22Rv1 (cell line): ENCODE data around the gene GPR141.

Experiments used
- H3K27ac ChIP-seq: fragments of 450-650 bp; 2 replicates; pipeline ENCODE4 v1.5.1; 2017
- ZFX ChIP-seq: fragments of 450-650 bp; IDR thresholded peaks from 2 replicates; pipeline ENCODE4 v1.6.1; 2017; ENCODE audit warnings: antibody characterized with exemption, borderline replicate concordance
- TF ChIP-seq, protein P1 (sequence below): fragments of 450-650 bp; IDR thresholded peaks from 2 replicates; pipeline ENCODE4 v1.5.1; 2017; ENCODE audit warnings: mild to moderate bottlenecking

GPR141 gene

DNA sequence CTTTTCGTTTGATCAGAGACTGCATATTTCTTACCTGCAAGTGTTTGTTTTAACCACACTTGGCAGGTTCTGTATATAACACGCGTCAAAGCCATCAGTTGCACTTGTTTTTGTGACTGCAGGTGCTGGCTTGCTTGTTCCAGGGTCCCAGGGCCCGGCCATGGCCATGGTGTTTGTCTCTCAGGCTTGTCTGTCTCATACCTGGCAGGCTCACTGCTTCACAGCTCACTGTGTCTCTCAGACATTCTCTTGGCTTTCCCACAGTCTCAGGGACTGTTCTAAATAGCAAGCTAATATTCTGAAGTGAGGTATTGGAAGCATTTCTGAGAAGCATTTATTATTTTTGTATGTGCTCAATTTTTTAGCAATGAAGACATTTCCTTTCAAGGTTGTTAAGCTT, 46.9 kb downstream of the GPR141 start:
- TF ChIP-seq, protein P1, sequence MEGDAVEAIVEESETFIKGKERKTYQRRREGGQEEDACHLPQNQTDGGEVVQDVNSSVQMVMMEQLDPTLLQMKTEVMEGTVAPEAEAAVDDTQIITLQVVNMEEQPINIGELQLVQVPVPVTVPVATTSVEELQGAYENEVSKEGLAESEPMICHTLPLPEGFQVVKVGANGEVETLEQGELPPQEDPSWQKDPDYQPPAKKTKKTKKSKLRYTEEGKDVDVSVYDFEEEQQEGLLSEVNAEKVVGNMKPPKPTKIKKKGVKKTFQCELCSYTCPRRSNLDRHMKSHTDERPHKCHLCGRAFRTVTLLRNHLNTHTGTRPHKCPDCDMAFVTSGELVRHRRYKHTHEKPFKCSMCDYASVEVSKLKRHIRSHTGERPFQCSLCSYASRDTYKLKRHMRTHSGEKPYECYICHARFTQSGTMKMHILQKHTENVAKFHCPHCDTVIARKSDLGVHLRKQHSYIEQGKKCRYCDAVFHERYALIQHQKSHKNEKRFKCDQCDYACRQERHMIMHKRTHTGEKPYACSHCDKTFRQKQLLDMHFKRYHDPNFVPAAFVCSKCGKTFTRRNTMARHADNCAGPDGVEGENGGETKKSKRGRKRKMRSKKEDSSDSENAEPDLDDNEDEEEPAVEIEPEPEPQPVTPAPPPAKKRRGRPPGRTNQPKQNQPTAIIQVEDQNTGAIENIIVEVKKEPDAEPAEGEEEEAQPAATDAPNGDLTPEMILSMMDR = no peak
- TF ChIP-seq ZFX = no peak
- peak overlapping the region; percentile 33 for H3K27ac ChIP-seq

DNA sequence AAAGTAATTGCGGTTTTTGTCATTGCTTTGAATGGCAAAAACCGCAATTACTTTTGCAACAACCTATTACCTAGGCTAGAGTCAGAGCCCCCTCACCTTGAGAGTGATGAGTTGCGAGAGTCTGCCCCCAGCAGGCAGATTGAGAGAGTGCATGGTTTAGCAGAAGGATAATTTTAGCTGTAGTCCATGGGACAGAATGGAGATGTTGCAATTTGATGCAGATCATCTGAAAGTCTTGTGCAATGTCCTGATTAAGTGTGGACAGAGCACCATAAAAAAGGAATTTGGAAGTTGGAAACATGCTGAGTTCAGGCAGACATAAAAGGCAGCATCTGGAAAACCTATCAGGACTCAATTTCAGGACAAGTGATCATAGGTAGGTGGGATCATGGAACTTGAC, 48.7 kb downstream of the GPR141 start:
- H3K27ac ChIP-seq = no peak overlapping the region
- no peak for TF ChIP-seq ZFX
- TF ChIP-seq, protein P1 = peak; percentile 95

DNA sequence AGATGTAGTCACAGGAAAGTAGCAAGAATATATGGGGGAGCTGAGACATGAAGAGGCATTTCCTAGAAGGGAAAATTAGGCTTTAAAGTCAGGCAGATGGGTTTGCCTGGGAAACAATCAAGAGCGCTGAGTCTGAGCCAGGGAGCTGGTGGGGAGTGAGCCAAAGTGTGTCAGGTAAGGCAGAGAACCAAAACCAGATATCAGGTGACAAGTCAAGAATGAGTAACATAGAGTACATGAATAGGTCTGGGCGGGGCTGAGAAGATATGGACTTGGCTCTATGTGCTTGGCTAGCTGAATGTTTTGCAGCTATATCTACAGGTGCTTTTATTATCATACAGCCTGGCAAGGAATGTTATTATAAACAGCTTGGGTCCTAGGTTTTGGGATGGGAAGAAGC, 49.3 kb downstream of the GPR141 start:
- TF ChIP-seq, protein P1 = no peak
- no peak for TF ChIP-seq ZFX
- no peak overlapping the region for H3K27ac ChIP-seq

DNA sequence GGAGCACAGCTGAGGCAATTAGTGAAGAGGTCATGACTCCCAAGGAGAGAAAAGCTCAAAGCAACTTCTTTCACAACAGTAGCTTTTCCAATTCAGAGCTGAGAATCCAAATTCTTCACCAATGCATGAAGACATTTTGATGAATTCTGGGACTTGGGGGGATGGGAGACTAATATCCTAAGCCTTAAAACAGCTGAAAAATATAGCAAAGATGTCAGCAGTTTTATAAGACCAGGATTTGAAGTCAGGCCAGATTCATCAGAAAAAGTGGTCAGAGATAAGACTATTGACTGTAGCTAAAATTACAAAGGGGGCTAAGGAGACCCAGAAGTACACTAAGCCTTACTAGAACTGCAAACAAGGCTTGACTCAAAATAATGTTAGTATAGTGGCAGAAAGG, 51.6 kb downstream of the GPR141 start:
- H3K27ac ChIP-seq = no peak overlapping the region
- TF ChIP-seq ZFX = no peak
- TF ChIP-seq, protein P1 = no peak

DNA sequence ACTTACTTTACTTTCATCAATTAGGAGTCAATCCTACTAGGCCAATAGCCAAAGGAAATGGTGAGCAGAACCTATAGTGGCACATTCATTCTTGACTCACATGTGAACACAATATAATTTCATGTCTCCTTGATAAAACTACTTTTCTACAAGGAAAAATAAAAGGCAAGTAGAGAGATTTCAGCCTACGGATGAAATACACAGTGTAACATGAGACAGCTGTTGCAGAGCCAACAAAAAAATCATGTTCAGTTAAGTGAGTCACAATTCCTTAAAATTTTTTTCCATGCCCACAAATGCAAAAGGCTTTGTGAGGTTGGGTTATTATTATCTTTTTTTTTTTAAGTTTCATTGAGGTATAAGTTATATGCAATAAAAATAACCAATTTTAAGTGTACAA, 54.8 kb downstream of the GPR141 start:
- H3K27ac ChIP-seq = no peak overlapping the region
- TF ChIP-seq, protein P1 = no peak
- no peak for TF ChIP-seq ZFX

DNA sequence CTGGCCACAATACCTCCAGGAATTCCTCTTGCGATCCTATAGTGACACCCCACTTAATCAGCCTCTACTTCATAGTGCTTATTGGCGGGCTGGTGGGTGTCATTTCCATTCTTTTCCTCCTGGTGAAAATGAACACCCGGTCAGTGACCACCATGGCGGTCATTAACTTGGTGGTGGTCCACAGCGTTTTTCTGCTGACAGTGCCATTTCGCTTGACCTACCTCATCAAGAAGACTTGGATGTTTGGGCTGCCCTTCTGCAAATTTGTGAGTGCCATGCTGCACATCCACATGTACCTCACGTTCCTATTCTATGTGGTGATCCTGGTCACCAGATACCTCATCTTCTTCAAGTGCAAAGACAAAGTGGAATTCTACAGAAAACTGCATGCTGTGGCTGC, 56.8 kb downstream of the GPR141 start:
- TF ChIP-seq, protein P1 = no peak
- no peak for TF ChIP-seq ZFX
- no peak overlapping the region for H3K27ac ChIP-seq

DNA sequence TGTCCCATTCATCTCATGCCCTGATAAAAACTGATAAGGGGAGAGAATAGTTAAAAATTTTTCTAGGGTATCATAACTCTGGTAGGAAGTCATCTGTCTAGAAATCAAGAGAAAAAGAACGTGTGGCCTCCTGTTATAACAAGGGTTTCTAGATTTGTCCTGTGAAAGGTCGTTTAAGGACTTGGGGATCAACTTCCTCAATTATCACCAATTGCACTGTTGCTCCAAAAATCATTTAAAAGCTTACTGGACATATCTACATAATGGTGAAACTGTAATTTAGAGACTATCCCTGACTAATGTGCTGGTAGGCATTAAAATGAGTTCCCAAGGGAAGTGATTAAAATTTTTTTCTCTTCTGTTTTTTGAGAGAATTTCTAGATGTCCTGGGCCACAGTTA, 58.2 kb downstream of the GPR141 start:
- no peak overlapping the region for H3K27ac ChIP-seq

More for the DNA sequence above, 58.2 kb downstream of the GPR141 start:
- TF ChIP-seq, protein P1 = no peak
- TF ChIP-seq ZFX = no peak
